ENCODE results near the gene CCDC171.

Gene CCDC171

DNA sequence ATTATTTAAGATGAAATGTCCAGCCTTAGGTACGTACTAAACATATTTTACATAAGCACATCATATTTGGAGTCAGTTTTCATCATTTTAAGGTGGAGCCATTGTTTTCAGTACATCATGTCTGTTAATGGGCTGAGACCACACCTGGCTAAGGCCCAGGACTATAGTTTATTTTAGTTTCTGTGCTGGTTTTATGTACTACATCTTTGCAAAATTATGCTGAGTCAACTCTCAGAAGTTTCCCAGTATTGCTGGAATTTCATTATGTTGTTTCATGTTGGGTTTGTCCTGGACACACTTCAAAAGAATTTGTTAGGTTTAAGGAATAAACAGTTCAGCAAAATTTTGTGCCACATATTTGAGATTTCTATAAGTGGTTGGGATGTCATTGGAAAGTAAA, 171.2 kb downstream of the CCDC171 start:
- H3K36me3 ChIP-seq (replicated peaks), result no peaks in the 10 kb centered on the region
- no peaks in the 10 kb centered on the region for H3K27me3 ChIP-seq (replicated peaks)
- in situ Hi-C loops (cut with HindIII; ENCODE audit: low pct_ligation_motif_present, low sequenced_read_pairs), result no loop called here
- no peak overlapping the region for H3K4me3 ChIP-seq (ENCODE audit: low read depth, low read length)
- peak; percentile 5 for DNase-seq
- TF ChIP-seq, protein P1, sequence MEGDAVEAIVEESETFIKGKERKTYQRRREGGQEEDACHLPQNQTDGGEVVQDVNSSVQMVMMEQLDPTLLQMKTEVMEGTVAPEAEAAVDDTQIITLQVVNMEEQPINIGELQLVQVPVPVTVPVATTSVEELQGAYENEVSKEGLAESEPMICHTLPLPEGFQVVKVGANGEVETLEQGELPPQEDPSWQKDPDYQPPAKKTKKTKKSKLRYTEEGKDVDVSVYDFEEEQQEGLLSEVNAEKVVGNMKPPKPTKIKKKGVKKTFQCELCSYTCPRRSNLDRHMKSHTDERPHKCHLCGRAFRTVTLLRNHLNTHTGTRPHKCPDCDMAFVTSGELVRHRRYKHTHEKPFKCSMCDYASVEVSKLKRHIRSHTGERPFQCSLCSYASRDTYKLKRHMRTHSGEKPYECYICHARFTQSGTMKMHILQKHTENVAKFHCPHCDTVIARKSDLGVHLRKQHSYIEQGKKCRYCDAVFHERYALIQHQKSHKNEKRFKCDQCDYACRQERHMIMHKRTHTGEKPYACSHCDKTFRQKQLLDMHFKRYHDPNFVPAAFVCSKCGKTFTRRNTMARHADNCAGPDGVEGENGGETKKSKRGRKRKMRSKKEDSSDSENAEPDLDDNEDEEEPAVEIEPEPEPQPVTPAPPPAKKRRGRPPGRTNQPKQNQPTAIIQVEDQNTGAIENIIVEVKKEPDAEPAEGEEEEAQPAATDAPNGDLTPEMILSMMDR (IDR thresholded peaks at IDR 0.05; ENCODE audit: low read depth, low read length, missing control alignments), result no peak
- no peak overlapping the region for H3K27ac ChIP-seq

- DNase-seq, result no peak
- Histone ChIP-seq H3K4me3 (ENCODE audit: low read depth, low read length) (no peak overlapping the region), H3K27me3 (replicated peaks) (no peaks in the 10 kb centered on the region), H3K27ac (no peak overlapping the region), H3K36me3 (replicated peaks) (no peaks in the 10 kb centered on the region)
- TF ChIP-seq, protein P1 (IDR thresholded peaks at IDR 0.05; ENCODE audit: low read depth, low read length, missing control alignments), result no peak
- in situ Hi-C loops (cut with HindIII; ENCODE audit: low pct_ligation_motif_present, low sequenced_read_pairs), result no loop called here
These were observed 171.8 kb downstream of the CCDC171 start for GRCh38 chr9:15724612-15725011.

- Histone ChIP-seq H3K36me3 (replicated peaks) (no peaks in the 10 kb centered on the region), H3K27ac (no peak overlapping the region), H3K27me3 (replicated peaks) (no peaks in the 10 kb centered on the region), H3K4me3 (ENCODE audit: low read depth, low read length) (no peak overlapping the region)
- no peak for DNase-seq
- in situ Hi-C loops (cut with HindIII; ENCODE audit: low pct_ligation_motif_present, low sequenced_read_pairs), result no loop called here
- TF ChIP-seq, protein P1 (IDR thresholded peaks at IDR 0.05; ENCODE audit: low read depth, low read length, missing control alignments), result no peak
These were observed 173.1 kb downstream of the CCDC171 start for GRCh38 chr9:15725953-15726352.

DNA sequence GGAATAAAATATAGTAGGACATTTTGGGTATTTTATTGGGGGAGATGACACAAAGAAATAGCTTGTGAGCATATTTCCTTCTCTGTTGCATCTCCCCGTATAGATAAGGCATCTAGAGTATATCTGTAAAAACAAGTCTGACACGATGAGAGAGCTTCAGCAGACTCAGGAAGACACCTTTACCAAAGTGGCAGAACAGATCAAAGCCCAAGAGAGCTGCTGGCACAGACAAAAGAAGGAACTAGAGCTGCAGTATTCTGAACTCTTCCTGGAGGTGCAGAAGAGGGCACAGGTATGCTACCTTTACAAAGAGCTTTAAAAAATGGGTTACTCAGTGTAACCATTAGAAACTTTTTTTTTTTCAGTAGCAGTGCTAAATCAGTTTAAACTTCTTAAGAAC, 176.7 kb downstream of the CCDC171 start:
- Histone ChIP-seq H3K4me3 (ENCODE audit: low read depth, low read length) (no peak overlapping the region), H3K27ac (no peak overlapping the region), H3K36me3 (replicated peaks) (no peaks in the 10 kb centered on the region), H3K27me3 (replicated peaks) (no peaks in the 10 kb centered on the region)
- TF ChIP-seq, protein P1 (IDR thresholded peaks at IDR 0.05; ENCODE audit: low read depth, low read length, missing control alignments), result no peak
- DNase-seq, result no peak
- in situ Hi-C loops (cut with HindIII; ENCODE audit: low pct_ligation_motif_present, low sequenced_read_pairs), result no loop called here

DNA sequence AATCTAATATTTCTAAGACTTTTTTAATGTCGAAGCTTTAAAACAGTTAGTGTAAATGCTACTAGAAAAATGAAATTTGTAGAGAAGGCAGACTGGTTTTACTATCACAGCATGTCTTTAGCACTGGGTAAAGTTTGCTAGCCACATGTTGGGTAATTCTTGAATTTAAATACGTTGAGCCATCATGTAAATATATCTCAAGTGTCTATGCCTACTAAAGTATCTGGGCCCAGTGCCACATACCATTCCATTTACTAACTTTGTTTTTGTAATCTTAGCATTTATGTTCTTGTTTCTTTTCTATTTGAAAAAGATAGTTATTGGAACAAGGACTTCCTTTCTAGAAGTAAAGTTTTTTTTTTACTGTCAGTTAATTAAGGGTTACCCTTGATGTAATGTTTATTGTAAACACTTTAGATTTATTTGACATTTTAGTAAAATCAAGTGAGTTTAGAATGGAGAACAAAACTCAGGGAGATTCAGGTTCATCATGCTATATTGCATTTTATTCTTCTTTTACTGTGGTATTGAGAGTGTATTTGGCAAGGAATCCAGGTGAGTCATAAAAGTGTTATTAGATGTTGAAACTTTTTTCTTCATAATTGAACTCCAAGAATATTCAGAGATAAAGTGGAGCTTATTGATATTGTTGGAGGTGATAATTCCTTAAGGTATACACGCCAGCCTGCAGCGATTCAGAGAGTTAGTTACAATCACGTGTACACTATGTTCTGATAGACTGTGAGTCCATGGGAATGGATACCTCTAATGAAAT, 182.4 kb downstream of the CCDC171 start:
- Histone ChIP-seq H3K27ac (peak overlapping the region; percentile 45), H3K4me3 (ENCODE audit: low read depth, low read length) (no peak overlapping the region), H3K27me3 (replicated peaks) (no peaks in the 10 kb centered on the region), H3K36me3 (replicated peaks) (no peaks in the 10 kb centered on the region)
- in situ Hi-C loops (cut with HindIII; ENCODE audit: low pct_ligation_motif_present, low sequenced_read_pairs), result no loop called here
- peak; percentile 92 for DNase-seq
- TF ChIP-seq, protein P1 (IDR thresholded peaks at IDR 0.05; ENCODE audit: low read depth, low read length, missing control alignments), result no peak

- DNase-seq, result no peak
- in situ Hi-C loops (cut with HindIII; ENCODE audit: low pct_ligation_motif_present, low sequenced_read_pairs), result no loop called here
- TF ChIP-seq, protein P1 (IDR thresholded peaks at IDR 0.05; ENCODE audit: low read depth, low read length, missing control alignments), result no peak
- Histone ChIP-seq H3K4me3 (ENCODE audit: low read depth, low read length) (no peak overlapping the region), H3K27me3 (replicated peaks) (no peaks in the 10 kb centered on the region), H3K36me3 (replicated peaks) (no peaks in the 10 kb centered on the region), H3K27ac (no peak overlapping the region)
These were observed 183.7 kb downstream of the CCDC171 start for GRCh38 chr9:15736569-15736968.

All from brain microvascular endothelial cell (primary cell).